ENCODE results near the gene DDX54.
A peak's percentile ranks its signal among the peaks of the same experiment; 100 is the strongest.
"Not testable (repeated sequence)": the region's sequence is repeated elsewhere in the genome, so short reads cannot be mapped to it uniquely, and the experiment has no call there.

Gene DDX54

GRCh38 chr12:113158439-113159203 lies 26.7 kb downstream of the DDX54 start:
- DNase-seq: no peak

- no peak for DNase-seq
Observed at GRCh38 chr12:113157218-113157859, 27.9 kb downstream of the DDX54 start.

GRCh38 chr12:113155646-113156045 lies 29.6 kb downstream of the DDX54 start:
- no peak for DNase-seq

GRCh38 chr12:113155060-113155459 lies 30.2 kb downstream of the DDX54 start:
- no peak for DNase-seq

GRCh38 chr12:113154351-113154973 lies 30.8 kb downstream of the DDX54 start:
- DNase-seq: no peak

GRCh38 chr12:113152835-113153814 lies 32.2 kb downstream of the DDX54 start:
- DNase-seq: peak; percentile 50 to 51

- no peak for DNase-seq
Observed at GRCh38 chr12:113152196-113152834, 33.0 kb downstream of the DDX54 start.

- no peak for DNase-seq
Observed at GRCh38 chr12:113151655-113152054, 33.6 kb downstream of the DDX54 start.

- DNase-seq: no peak
Observed at GRCh38 chr12:113149361-113150150, 35.7 kb downstream of the DDX54 start, which contains the start of gene CFAP73. Gene CFAP73 (plus strand): TSS chr12:113149724. CDS start chr12:113149858, 134 bp downstream.

GRCh38 chr12:113146999-113147398 lies 38.3 kb downstream of the DDX54 start:
- no peak for DNase-seq

- DNase-seq: no peak
Observed at GRCh38 chr12:113145720-113146551, 39.3 kb downstream of the DDX54 start.

GRCh38 chr12:113144806-113145205 lies 40.5 kb downstream of the DDX54 start:
- DNase-seq: no peak

GRCh38 chr12:113143959-113144358 lies 41.3 kb downstream of the DDX54 start:
- DNase-seq: no peak

- no peak for DNase-seq
Observed at GRCh38 chr12:113142886-113143332, 42.4 kb downstream of the DDX54 start.

- DNase-seq: no peak
Observed at GRCh38 chr12:113142173-113142885, 42.9 kb downstream of the DDX54 start.

GRCh38 chr12:113141716-113142115 lies 43.6 kb downstream of the DDX54 start:
- not testable (repeated sequence) for DNase-seq

- no peak for DNase-seq
Observed at GRCh38 chr12:113140706-113141105, 44.6 kb downstream of the DDX54 start.

GRCh38 chr12:113138826-113139225 lies 46.5 kb downstream of the DDX54 start:
- DNase-seq: no peak

Data from activated CD4-positive, alpha-beta T cell treated with anti-CD3 and anti-CD28 coated beads, Interleukin-2, amount 50 U/mL, for 4 hours (primary cell).